Activated T-cell treated with anti-CD3 and anti-CD28 coated beads, Interleukin-2, amount 50 U/mL, for 4 hours (primary cell): ENCODE results near the gene MTM1. TPM values are rescaled to one million over a fixed set of nuclear protein-coding genes. Genes with fewer than 3 reads are reported as not detected.

Source experiments
- ATAC-seq, 2 donors: fragments of 200-7000 bp; cut with Tn5 transposase; one replicate each; pipeline ENCODE4 v1.10.0; 2021
- DNase-seq: peaks from one replicate; pipeline ENCODE4 v3.0.0-alpha.2; 2020
- H3K27me3 Mint-ChIP-seq: one replicate; pipeline ENCODE4 v1.8.0; 2021; ENCODE audit warnings: low read depth, mixed read lengths
- H3K36me3 Mint-ChIP-seq: one replicate; pipeline ENCODE4 v1.8.0; 2022; ENCODE audit warnings: mixed read lengths; ENCODE audit not compliant: insufficient read depth
- H3K4me1 Mint-ChIP-seq: one replicate; pipeline ENCODE4 v1.8.0; 2021; ENCODE audit warnings: low read depth, mixed read lengths
- H3K4me3 Mint-ChIP-seq: one replicate; pipeline ENCODE4 v1.8.0; 2021; ENCODE audit warnings: mild to moderate bottlenecking, moderate library complexity, mixed read lengths
- H3K9me3 Mint-ChIP-seq: one replicate; pipeline ENCODE4 v1.8.0; 2021; ENCODE audit warnings: mixed read lengths
- total RNA-seq, 3 donors: library from RNA; stranded (reverse); gene quantifications; one replicate each; pipeline ENCODE4 v1.2.1, GENCODE V29; 2021

MTM1 gene
- total RNA-seq, 3 donors from 2014 or later = 14.9 to 17.2 (median 15.4) TPM

DNA sequence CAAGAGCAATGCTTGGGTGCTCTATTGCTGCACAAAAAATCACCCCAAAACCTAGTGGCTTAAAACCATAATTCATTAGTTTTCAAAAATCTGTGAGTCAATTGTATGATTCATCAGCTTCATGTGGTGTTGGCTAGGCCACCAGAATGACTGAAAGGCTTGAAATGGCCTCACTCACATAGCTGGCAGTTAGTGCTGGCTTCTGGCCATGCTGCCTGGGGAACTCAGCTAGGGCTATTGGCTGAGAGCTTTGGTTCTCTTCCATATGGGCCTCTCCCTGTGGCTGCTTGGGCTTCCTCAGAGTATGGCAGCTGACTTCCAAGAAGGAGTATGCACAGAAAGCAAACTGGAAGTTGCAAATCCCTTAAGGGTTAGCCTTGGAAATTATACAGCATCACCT, 121.7 kb downstream of the MTM1 start:
- Mint-ChIP-seq H3K4me3 (no peak overlapping the region), H3K27me3 (no peaks in the 10 kb centered on the region), H3K36me3 (peaks cover 2% of the 10 kb centered on the region), H3K4me1 (peaks cover 50% of the 10 kb centered on the region), H3K9me3 (no peaks in the 10 kb centered on the region)
- ATAC-seq = peak in 1 of 2 donors; percentile 8
- DNase-seq = no peak

DNA sequence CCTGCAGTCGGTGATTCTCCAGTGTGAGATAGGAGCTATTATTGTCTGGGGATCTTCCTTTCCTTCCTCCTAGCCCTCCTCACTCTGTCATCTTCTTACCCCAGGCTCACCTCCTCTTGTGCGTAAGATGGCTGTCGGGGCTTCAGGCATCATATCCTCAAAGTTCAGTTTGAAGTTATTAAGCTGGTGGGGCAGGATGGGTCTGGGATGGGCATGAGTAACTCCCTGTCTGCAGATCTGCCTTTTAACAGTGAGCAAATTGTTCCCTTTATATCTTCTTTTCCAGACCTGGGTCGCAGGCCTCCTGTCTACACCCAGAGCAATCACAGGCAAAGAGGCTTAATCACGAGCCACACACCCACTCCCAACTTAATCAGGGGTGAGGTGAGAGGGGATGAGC, 123.9 kb downstream of the MTM1 start:
- peaks cover 70% of the 10 kb centered on the region for H3K4me1 Mint-ChIP-seq
- H3K9me3 Mint-ChIP-seq = no peaks in the 10 kb centered on the region
- DNase-seq = peak; percentile 18
- no peaks in the 10 kb centered on the region for H3K27me3 Mint-ChIP-seq
- ATAC-seq = no peak
- H3K4me3 Mint-ChIP-seq = peak overlapping the region; percentile 86
- H3K36me3 Mint-ChIP-seq = peaks cover 10% of the 10 kb centered on the region

DNA sequence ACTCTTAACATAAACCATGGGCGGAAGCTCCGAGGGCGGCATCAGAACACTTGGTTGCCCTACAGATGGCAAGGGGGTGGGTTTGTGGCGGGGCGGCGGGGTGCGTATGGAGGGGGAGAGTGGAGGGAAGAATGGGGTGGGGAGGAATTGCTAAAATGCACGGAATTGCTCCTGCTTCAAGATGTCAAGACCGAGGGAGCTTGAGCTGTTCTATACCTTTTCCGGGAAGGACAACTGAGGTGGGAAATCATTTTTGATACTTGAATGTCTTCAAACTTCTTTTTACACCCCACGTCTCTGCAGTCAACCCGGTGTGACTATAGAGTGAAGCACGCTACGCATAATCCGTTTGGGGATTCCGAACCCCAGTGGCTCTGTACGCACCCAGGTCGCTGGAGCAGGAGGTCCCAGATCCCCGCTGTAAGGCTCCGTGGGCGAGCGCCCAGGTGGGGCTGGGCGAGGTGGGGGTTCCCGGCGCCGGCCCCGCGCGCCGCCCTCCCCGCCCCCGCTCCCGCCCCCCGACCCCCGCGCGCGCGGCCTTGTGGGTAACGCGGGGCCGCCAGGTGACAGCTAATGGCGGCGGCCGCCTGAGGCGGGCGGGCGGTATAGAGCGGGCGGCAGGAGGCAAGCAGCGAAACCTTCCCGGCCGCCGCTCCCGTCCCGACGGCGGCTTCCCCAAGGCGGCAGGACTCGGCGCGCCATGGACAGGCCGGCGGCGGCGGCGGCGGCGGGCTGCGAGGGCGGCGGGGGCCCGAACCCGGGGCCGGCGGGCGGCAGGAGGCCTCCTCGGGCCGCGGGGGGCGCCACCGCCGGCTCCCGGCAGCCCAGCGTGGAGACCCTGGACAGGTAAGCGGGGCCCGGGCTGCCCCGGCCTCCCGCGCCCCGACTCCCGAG, 124.7 kb downstream of the MTM1 start, which contains the start of gene MTMR1:
MTMR1 (plus strand) TSS at position 566 of the 894 bp plus-strand sequence; CDS start at position 701, 135 bp downstream.
- Mint-ChIP-seq H3K36me3 (peaks cover 10% of the 10 kb centered on the region), H3K9me3 (no peaks in the 10 kb centered on the region), H3K4me1 (peaks cover 77% of the 10 kb centered on the region), H3K27me3 (no peaks in the 10 kb centered on the region), H3K4me3 (peak within 1 kb of the TSS; percentile 91)
- peak; percentile 47 for DNase-seq
- peak; percentile 42 for ATAC-seq

DNA sequence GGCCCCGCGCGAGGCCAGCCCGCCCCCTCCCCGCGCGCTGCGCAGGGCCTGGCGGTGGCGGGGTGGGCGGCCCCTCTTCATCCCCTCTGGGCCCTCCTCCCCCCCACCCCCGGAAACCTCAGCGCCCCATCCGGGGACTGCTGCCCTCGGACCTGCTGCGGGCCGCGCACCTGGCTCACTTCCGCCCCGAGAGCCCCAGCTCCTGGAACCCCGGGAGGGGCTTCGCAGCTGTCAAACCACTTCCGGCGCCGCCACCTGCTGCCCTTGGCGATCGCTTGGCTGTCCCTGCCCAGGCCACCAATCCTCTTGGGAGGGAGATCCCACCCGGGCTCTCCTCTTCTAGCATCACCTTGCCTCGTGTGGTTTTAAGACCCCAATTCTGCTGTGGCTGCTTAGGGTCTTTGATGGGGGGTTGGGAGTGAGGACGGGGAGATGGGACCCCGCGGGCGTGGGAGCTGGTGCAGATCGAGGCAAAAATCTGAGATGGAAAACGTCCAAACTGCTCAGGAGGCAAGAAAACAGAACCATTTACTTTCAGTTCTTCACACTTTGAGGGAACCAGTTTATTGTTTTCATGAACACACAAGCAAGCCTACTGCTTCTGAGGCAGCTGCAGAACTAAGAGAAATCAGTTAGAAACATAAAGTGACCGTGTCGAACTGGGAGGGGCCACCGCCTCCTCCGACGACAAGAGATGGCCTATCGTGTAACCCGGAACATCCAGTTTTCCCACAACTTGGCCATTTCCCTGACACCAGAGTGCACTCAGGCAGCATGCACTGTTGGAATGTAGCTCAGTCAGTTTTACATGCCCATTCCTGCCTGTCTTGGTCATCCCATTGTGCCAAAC, 125.5 kb downstream of the MTM1 start:
- ATAC-seq (peak; percentile 31 to 33), DNase-seq (peak; percentile 43)
- H3K27me3 Mint-ChIP-seq = no peaks in the 10 kb centered on the region
- H3K9me3 Mint-ChIP-seq = no peaks in the 10 kb centered on the region
- peaks cover 69% of the 10 kb centered on the region for H3K4me1 Mint-ChIP-seq
- H3K4me3 Mint-ChIP-seq = peak overlapping the region; percentile 91
- peaks cover 10% of the 10 kb centered on the region for H3K36me3 Mint-ChIP-seq

DNA sequence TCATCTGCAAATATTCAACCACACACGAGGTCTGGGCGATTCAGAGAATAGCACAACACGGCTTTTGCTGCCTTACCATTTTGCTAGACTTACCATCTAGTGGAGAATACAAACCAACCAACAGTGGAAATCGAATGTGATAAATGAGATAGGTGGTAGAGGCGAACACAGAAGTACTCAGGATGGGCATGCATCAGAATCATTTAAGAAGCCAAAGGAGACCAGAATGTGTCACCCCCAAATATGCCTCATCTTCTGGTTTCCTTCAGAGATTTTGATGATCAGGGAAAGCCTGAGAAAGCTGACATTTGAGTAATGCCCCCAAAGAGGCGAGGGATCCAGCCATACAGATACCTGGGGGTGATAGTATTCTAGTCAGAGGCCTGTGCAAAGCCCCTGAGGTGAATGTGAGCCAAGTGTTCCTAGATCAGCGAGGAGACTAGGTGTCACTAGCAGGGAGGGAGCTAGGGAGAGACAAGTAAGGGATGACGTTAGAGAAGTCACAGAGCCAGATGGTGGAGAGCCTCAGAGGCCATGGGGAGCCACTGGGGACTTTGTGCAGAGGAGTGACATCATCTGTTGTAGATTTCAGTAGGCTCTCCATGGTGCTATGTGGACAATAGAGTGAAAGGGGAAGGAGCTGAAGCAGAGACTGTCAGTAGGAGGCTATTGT, 126.5 kb downstream of the MTM1 start:
- ATAC-seq (peak; percentile 59 to 65), DNase-seq (no peak)
- Mint-ChIP-seq H3K36me3 (peaks cover 10% of the 10 kb centered on the region), H3K9me3 (no peaks in the 10 kb centered on the region), H3K4me1 (peaks cover 68% of the 10 kb centered on the region), H3K27me3 (no peaks in the 10 kb centered on the region), H3K4me3 (peak overlapping the region; percentile 91)

DNA sequence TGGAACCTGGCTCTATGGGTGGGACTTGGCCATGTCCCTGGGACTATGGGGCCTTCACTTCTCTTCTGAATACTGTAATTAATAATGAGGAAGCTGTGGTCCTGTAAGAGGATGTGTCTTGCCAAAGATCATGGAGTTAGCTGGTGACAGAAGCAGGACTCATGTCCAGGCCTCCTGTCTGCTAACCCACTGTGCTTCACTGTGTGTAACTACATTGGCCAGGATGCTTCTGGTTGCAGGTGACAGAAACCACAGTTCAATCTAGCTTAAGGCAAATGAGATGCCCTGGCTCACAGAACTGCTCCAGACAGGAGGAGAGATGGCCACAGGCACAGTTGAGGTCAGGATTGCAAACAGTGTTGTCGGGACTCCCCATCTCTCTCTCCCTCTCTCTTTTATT, 127.9 kb downstream of the MTM1 start:
- peaks cover 59% of the 10 kb centered on the region for H3K4me1 Mint-ChIP-seq
- DNase-seq (no peak), ATAC-seq (no peak)
- H3K27me3 Mint-ChIP-seq = no peaks in the 10 kb centered on the region
- peaks cover 12% of the 10 kb centered on the region for H3K36me3 Mint-ChIP-seq
- peak overlapping the region; percentile 58 for H3K4me3 Mint-ChIP-seq
- H3K9me3 Mint-ChIP-seq = no peaks in the 10 kb centered on the region

DNA sequence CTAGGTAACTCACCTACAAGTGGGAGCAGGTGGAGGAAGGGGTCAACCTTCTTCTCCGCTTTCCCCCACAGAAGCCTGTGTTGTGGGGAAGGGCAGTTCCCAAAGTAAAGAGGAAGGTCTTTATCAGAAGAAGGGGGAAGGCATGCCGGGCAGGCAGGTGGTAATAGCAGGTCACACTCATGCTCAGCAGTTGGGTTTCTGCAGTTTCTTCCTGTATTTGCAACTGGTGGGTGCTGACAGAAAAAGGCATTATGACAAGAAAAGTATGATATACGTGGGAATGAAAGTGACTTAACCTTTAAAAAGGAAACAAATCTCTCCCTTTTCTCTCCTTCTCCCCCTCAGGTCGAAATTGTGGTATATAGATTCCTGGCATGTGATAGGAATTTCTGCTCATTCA, 128.4 kb downstream of the MTM1 start:
- Mint-ChIP-seq H3K27me3 (no peaks in the 10 kb centered on the region), H3K4me3 (peak overlapping the region; percentile 46), H3K4me1 (peaks cover 54% of the 10 kb centered on the region), H3K9me3 (no peaks in the 10 kb centered on the region), H3K36me3 (peaks cover 12% of the 10 kb centered on the region)
- no peak for DNase-seq
- no peak for ATAC-seq

DNA sequence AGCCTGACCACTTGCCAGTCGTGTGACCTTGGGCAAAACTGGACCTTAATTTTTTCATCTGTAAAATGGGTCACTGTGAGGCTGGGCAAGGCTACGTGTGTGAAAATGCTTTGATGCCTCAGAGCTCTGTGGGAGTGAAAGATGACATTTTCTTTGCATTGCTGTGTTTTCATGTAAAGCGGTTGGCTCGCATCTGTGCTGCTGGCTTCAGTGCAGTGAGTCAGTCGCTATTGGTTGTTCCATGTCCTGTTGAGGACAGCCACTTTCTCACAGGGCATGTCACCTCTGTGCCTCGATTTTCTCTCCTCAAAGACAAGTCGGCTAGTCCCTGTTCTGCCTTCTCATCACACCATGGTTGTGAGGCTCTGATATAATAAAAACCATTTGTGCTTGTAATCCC, 129.2 kb downstream of the MTM1 start:
- peaks cover 46% of the 10 kb centered on the region for H3K4me1 Mint-ChIP-seq
- no peaks in the 10 kb centered on the region for H3K27me3 Mint-ChIP-seq
- DNase-seq (no peak), ATAC-seq (no peak)
- H3K36me3 Mint-ChIP-seq = peaks cover 12% of the 10 kb centered on the region
- H3K4me3 Mint-ChIP-seq = peak overlapping the region; percentile 19
- H3K9me3 Mint-ChIP-seq = no peaks in the 10 kb centered on the region

DNA sequence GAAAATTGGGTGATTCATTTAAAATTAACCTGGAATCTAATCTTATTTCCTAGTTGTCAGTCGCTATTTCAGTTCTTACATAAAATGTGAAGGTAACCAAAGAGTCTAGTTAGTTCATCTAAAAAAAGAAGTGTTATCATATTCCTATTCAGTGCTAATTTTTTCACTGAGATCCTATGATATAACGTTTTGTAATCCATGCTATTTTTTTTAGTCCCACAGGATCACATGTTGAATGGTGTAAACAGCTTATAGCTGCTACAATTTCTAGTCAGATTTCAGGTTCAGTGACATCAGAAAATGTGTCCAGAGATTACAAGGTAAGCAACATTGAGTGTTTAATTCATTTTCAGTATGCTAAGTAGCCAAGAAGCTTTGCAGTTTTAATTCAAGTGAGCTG, 130.6 kb downstream of the MTM1 start:
- Mint-ChIP-seq H3K4me3 (no peak overlapping the region), H3K36me3 (peaks cover 16% of the 10 kb centered on the region), H3K9me3 (no peaks in the 10 kb centered on the region), H3K27me3 (no peaks in the 10 kb centered on the region), H3K4me1 (peaks cover 56% of the 10 kb centered on the region)
- no peak for ATAC-seq
- no peak for DNase-seq

DNA sequence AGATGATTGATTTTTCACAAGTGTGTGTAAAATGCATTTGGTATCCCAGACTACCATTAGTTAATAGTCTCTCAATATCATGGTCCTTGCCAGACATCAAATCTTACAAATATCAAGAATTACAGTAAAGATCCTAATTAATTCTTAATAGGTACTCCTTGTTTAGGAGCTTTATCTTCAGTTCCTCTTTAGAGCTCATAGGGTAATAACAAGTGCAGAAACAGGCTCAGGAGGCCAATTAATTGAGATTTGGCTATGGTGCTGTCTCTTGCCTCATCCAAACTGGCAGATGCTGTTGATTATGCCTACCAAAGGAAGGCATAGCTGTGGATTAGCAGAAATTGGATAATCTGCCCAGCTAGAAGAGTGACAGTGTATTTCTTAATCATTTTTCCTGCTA, 131.7 kb downstream of the MTM1 start:
- no peak for ATAC-seq
- Mint-ChIP-seq H3K4me1 (peaks cover 57% of the 10 kb centered on the region), H3K4me3 (no peak overlapping the region), H3K27me3 (no peaks in the 10 kb centered on the region), H3K36me3 (peaks cover 23% of the 10 kb centered on the region), H3K9me3 (no peaks in the 10 kb centered on the region)
- DNase-seq = no peak

DNA sequence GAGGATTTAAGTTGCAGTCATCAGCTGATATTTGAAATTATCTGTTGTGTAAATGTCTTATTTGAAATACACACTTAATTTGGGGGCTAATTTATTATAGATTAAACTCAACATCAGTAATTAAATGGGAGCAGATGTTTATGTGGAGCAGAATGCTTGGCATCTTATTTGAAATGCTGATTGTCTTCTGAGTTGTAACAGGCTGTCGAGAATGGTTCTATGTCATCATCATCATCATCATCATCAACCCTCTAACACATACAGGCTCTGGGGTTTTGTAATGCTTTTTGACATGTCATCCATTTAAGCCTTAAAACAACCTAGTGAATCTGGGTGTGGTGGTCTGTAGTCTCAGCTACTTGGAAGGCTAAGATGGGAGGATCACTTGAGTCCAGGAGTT, 133.0 kb downstream of the MTM1 start:
- ATAC-seq = no peak
- peaks cover 48% of the 10 kb centered on the region for H3K4me1 Mint-ChIP-seq

DNA sequence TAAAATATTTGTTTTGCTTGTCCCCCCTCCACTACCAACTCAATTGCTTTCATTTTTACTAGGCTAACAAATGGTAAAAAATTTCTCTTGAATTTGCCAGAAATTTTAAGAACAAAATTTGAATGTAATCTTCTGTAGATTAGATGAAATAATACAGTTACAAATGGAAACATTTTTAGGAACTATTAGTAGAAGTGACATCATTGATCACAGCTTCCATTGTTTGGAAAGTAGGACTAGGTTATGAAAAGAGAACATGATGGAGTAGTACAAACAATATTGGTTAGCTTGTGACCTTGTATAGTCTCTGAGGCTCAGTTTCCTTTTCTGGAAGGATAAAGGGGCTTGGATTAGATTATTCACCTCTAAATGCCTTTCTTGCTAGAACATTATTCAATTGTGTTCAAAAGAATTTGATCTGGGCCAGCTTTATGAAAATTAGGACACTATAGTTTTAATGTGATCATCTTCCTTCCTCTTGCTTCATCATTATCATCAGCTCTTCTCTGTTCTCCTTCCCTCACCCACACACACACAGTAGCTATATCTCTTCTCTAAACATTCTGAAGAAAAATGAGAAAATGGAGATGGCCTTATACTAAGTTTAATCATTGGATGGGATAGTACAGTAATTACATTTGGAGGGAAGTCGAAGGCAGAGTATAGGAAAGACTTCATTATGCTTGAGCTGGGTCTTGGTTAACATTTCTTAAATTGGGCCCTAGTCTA, 134.7 kb downstream of the MTM1 start:
- H3K4me3 Mint-ChIP-seq = no peak overlapping the region
- peaks cover 39% of the 10 kb centered on the region for H3K4me1 Mint-ChIP-seq
- DNase-seq (no peak), ATAC-seq (no peak)
- H3K27me3 Mint-ChIP-seq = no peaks in the 10 kb centered on the region
- peaks cover 25% of the 10 kb centered on the region for H3K36me3 Mint-ChIP-seq
- H3K9me3 Mint-ChIP-seq = no peaks in the 10 kb centered on the region

More for the DNA sequence above, 133.0 kb downstream of the MTM1 start:
- Mint-ChIP-seq H3K36me3 (peaks cover 20% of the 10 kb centered on the region), H3K9me3 (no peaks in the 10 kb centered on the region), H3K4me3 (no peak overlapping the region), H3K27me3 (no peaks in the 10 kb centered on the region)
- no peak for DNase-seq

DNA sequence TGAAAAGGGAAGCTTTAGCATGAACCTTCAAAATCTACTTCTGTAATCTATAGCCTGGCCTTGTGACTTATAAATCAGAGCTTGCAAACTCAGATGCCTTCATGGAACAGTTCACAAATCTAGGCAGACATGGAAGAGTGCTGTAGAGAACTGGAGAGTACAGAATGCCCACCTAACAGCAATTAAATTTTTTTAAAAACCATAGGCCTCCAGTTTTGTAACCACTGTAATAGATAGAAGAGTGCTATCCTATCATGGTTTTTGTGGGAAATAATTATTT, 135.2 kb downstream of the MTM1 start:
- Mint-ChIP-seq H3K4me3 (no peak overlapping the region), H3K9me3 (no peaks in the 10 kb centered on the region), H3K4me1 (peaks cover 39% of the 10 kb centered on the region), H3K27me3 (no peaks in the 10 kb centered on the region), H3K36me3 (peaks cover 25% of the 10 kb centered on the region)
- DNase-seq (no peak), ATAC-seq (no peak)
